ENCODE measurements around the gene MACROH2A2.
"Not testable (repeated sequence)": the region's sequence is repeated elsewhere in the genome, so short reads cannot be mapped to it uniquely, and the experiment has no call there.

MACROH2A2 gene

GRCh38 chr10:70101068-70101562 lies 48.5 kb downstream of the MACROH2A2 start:
- not testable (repeated sequence) for DNase-seq (ENCODE audit: low spot score)

GRCh38 chr10:70101668-70102067 lies 49.0 kb downstream of the MACROH2A2 start:
- DNase-seq (ENCODE audit: low spot score): no peak

- DNase-seq (ENCODE audit: low spot score): peak; percentile 28
These were observed 54.5 kb downstream of the MACROH2A2 start for GRCh38 chr10:70106958-70107791.

DNA sequence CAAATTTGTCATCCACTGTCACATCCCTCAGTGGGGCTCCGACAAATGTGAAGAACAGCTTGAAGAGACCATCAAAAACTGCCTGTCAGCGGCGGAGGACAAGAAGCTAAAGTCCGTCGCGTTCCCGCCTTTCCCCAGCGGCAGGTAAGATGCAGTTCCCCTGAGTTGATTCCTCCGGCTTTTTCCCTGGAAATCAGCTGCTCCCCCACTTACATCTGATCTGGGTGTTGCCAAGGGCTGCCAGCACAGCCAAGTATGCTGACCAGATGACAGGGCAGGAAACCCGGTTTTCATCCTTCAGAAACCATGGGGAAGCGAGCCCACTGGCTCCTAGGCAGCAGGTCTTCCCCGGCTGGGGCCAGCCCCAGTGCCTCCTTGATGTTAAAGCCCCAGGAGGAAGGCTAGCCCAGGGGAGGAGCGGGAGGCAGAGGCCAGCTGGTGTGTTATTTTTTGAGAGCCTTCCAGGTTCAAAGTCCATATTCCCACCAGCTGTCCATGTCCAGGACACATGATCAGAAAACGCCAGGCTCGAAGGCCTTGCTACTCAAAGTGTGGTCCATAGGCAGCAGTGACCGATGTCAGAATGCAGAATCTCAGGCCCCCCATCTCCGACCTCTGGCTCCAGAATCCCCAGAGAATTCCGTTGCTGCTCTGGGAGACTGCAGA lies 56.6 kb downstream of the MACROH2A2 start:
- no peak for DNase-seq (ENCODE audit: low spot score)

DNA sequence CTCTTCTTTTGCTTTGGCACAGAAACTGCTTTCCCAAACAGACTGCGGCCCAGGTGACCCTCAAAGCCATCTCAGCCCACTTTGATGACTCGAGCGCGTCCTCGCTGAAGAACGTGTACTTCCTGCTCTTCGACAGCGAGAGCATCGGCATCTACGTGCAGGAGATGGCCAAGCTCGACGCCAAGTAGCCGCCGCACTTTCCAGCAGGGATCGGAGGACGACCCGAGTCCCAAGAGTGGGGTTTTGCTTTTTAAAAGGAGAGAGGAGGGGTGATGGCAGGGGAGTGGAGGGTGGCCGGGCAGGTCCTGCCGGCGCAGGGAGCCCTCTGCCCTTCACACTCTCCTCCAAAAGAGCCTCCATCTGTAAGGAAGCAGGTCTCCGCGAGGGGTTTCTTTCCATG lies 58.9 kb downstream of the MACROH2A2 start:
- no peak for DNase-seq (ENCODE audit: low spot score)

GRCh38 chr10:70112071-70112470 lies 59.4 kb downstream of the MACROH2A2 start:
- no peak for DNase-seq (ENCODE audit: low spot score)

- no peak for DNase-seq (ENCODE audit: low spot score)
These were observed 62.3 kb downstream of the MACROH2A2 start for GRCh38 chr10:70114902-70115301.

DNA sequence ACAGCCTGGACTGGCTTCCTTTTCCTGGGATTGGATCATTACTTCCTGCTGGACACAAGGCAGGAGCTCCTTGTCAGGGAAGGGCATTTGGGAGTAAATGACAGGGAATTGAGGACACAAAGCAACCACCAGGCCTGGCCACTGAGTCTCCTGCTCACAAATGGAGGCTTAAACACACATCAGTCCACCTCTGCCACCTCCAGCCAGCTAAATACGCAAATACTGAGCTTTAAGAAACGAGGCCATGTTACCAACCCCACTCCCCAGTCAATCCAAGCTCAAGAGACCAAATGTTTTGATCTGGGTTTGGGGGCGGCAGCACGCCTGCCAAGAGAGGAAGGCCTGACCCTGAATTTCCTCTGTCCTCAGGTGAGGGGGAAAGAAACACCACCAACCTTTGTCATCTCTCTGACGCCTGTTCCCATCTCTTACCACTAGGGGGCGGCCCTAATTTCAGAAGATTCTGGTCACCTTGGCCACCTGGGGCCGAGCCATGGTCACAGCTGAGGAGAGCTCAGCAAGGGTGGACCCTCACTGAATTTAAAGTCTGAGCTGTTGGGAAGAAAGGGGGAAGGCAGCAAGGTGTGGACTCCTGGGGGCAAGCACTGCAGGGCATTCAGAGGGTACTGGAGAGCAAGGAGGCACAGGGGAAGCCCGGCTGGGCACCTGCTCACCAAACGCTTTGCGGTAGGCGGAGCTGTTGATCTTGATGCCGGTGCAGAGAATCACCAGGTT lies 63.5 kb downstream of the MACROH2A2 start:
- peak; percentile 67 for DNase-seq (ENCODE audit: low spot score)

GRCh38 chr10:70117646-70118045 lies 65.0 kb downstream of the MACROH2A2 start:
- no peak for DNase-seq (ENCODE audit: low spot score)

DNA sequence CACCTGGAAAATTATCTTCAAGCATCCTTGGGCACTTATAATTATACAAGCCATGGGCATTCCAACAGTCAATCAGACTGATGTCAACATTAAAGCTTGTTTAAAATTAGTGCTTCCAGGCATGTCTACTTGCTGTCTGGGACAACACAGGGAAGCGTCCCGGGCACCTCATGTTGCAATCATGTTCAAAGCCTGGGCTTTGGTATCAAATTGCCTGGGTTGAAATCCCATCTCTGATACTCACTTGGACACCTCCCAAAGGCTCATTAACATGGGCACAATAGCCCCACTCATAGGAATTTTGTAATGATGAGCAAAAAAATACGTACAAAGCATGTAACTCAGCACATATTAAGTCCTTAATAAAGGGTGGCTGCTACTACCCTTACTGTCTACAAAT lies 65.5 kb downstream of the MACROH2A2 start:
- DNase-seq (ENCODE audit: low spot score): no peak

GRCh38 chr10:70119197-70119596 lies 66.6 kb downstream of the MACROH2A2 start:
- no peak for DNase-seq (ENCODE audit: low spot score)

DNA sequence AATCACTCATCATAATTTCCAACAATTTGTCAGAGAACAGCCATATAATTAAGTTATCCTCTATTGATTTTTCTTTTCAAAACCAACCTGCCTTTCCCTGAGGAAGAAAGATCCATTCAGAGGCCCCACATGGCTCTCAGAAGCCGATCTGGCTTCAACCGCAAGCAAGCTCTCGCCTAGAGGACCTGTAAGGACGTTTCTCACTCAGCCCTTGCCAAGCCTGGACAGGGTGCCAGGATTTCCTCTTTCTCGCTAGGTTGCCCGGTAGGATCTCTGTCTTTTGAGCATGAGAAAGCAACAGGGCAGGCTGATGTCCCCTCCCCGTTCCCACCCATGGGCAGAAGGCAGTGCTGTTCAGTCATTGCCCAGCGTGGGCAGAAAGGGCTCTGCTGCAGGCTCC lies 67.0 kb downstream of the MACROH2A2 start:
- no peak for DNase-seq (ENCODE audit: low spot score)

GRCh38 chr10:70120417-70120816 lies 67.8 kb downstream of the MACROH2A2 start:
- DNase-seq (ENCODE audit: low spot score): no peak

- no peak for DNase-seq (ENCODE audit: low spot score)
These were observed 68.8 kb downstream of the MACROH2A2 start for GRCh38 chr10:70121281-70121949.

DNA sequence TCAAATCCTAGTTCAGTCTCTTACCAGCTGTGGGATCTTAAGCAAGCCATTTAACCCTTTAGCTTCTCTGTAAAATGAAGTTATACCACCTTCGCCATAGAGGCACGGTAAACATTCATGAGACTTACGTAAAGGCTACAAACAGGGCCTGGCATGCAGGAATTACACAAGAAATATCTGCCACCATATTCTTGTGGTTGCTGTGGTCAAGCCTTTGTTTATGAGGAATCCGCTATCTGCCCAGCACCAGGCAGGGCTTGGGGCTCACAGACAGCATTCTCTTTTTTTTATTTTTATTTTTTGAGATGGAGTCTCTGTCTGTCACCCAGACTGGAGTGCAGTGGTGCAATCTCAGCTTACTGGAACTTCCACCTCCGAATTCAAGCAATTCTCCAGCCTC lies 70.1 kb downstream of the MACROH2A2 start:
- DNase-seq (ENCODE audit: low spot score): no peak

DNA sequence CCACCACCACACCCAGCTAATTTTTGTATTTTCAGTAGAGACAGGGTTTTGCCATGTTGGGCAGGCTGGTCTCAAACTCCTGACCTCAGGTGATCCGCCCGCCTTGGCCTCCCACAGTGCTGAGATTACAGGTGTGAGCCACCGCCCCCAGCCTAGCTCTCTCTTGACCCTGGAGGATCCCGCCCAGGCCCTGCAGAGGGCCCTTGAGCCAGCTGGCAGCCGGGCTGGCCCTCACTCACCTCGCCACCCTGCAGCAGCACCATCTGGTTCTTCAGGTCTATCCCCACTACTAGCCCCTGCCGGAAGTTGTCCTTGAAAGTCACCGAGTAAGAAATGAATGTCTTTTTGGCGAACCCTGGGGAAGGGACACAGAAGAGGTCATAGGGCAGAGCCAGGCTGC lies 70.5 kb downstream of the MACROH2A2 start:
- not testable (repeated sequence) for DNase-seq (ENCODE audit: low spot score)

GRCh38 chr10:70123817-70124216 lies 71.2 kb downstream of the MACROH2A2 start:
- no peak for DNase-seq (ENCODE audit: low spot score)

DNA sequence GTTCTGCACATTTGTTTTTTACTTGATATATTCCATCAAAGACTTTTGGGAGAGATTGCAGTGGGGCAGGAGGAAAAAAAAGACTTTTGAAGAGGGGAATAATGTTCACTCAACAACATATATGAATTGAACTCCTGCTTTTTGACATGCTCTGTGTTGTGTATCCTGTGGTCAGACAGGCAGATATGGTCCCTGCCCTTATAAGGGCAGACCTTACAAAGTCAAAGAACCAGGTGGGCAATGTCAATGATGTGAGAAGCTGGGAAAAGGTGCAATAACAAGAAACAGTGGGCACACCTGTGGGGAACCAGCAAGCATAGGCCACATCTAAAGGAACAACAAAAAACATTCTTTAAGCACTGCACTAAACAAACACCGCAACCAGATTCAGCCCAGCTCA lies 71.8 kb downstream of the MACROH2A2 start:
- DNase-seq (ENCODE audit: low spot score): no peak

DNA sequence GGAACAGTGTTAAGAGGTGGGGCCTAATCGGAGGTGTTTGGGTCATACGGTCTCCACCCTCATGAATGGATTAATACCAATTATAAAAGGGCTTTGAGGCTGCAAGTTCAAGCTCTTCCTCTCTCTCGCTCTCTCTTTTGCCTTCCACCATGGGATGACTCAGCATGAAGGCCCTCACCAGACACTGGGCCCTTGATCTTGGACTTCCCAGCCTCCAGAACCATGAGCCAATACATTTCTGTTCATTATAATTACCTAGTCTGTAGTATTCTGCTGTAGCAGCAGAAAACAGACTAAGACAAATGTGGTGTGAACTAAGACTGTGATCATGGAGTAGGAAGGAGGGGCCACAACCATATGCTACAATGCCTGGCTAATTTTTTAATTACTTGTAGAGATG lies 72.3 kb downstream of the MACROH2A2 start:
- DNase-seq (ENCODE audit: low spot score): no peak

DNA sequence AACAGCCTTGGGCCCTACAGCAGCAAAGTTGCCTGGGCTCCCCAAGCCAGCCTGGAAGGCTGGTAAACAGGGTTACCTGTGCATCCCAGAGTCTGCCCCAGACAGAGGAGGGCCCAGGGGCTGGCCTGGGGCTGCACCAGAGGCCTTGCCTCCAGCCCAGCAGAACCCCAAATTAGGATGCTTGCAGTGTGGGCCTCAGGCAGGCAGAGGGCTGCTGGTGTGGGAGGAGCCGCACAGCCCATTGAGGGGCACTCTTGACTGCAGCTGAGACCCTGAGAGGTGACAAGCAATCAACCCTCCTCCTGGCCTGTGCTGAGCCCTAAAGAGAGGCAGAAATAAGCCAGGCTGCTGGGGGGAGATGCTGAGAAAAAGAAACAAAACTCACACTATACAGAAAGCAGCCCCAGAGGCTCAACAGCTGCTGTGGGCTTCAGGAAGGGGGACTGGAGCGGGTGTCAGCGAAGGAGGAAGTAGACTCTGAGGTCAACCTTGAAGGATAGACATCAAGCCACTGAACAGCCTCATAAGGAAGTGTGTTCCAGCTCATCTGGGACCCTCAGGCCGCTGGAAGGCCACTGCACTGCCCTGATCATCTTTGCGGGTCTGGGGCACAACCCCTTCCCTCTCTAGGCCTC lies 73.4 kb downstream of the MACROH2A2 start:
- DNase-seq (ENCODE audit: low spot score): no peak

DNA sequence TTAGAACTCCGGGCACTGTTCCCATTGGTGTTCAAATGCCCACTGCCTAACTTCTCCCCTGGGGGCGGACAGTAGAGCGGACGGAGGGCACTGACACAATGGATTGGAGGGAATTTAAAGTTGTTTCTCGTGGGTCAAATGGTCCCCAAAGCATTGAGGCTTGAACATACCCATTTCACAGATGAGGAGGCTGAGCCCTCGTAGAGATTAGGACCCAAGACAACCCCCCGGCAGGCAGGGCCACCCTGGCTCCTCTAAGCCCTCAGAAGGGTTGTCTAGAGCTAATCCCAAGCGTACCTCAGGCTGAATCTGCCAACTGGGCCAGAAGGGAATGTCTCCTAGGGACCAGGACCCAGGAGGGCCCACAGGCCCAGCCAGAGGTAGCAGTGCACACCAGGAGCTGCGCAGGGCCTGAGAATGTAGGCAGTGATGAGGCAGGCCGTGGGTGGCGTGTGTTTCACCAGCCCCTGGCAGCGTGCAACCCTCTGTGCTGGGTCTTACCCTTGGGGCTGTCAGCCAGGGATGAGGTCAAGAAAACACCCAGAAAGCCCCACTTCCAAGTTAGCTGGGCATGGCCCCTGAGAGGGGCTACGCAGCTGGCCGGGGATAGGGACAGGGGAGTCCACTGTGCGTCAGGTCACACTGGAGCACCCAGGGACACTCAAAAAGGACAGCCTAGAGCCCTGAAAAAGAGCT lies 74.2 kb downstream of the MACROH2A2 start:
- DNase-seq (ENCODE audit: low spot score): no peak

Data from NAMALWA (cell line).